ENCODE data around the gene APOL2.

APOL2 gene

GRCh38 chr22:36239401-36240171 is at the start of gene APOL2:
APOL2 (minus strand) TSS chr22:36239527; CDS start chr22:36233162, 6,365 bp downstream.
- Histone ChIP-seq H3K27me3 (no peaks in the 10 kb centered on the region), H3K27ac (peak within 1 kb of the TSS; percentile 63 to 90 (median 80)), H3K4me1 (peaks cover 29 to 43% (median 35%) of the 10 kb centered on the region in 10 experiments), H3K36me3 (peaks cover 0 to 24% (median 14%) of the 10 kb centered on the region in 11 experiments; a peak in 15 of 22 replicates), H3K9ac (peak within 1 kb of the TSS; percentile 75 to 88 (median 83)), H4K20me1 (peaks cover 0 to 16% (median 4%) of the 10 kb centered on the region in 11 experiments; a peak in 8 of 22 replicates), H3K4me2 (peak within 1 kb of the TSS; percentile 93 to 100 (median 97)), H3K4me3 (peak within 1 kb of the TSS; percentile 65 to 87 (median 76)), H3K9me3 (replicated peaks in 1 of 11) (peaks cover 0 to 21% (median 15%) of the 10 kb centered on the region in 11 experiments; a peak in 14 of 22 replicates)
- no peak for TF ChIP-seq Cebpa-rat (IDR thresholded peaks at IDR 0.05)

- H3K27ac ChIP-seq: peak overlapping the region in 4 of 11 experiments; percentile 18 to 56 (median 27); a peak in 2 of 22 replicates
- peak overlapping the region in 9 of 11 experiments; percentile 12 to 72 (median 49); a peak in 16 of 22 replicates for H3K4me2 ChIP-seq
- H3K9me3 ChIP-seq (replicated peaks in 1 of 11): peaks cover 0 to 32% (median 24%) of the 10 kb centered on the region in 11 experiments; a peak in 19 of 22 replicates
- peaks cover 55 to 95% (median 85%) of the 10 kb centered on the region in 11 experiments; a peak in 21 of 22 replicates for H4K20me1 ChIP-seq
- 0 out of 22 replicates have a peak overlapping the region, but pooled peaks of 4 of the 11 experiments have one; percentile 4 to 44 (median 15) for H3K9ac ChIP-seq
- TF ChIP-seq Cebpa-rat (IDR thresholded peaks at IDR 0.05): no peak
- H3K27me3 ChIP-seq: no peaks in the 10 kb centered on the region
- H3K4me3 ChIP-seq: no peak overlapping the region; a peak in 2 of 20 replicates
- H3K36me3 ChIP-seq: peaks cover 85 to 97% (median 93%) of the 10 kb centered on the region in 11 experiments
- H3K4me1 ChIP-seq: peaks cover 0 to 49% (median 34%) of the 10 kb centered on the region in 10 experiments; a peak in 17 of 20 replicates
These were observed 49.5 kb upstream of the APOL2 start for GRCh38 chr22:36288571-36289405.

- Histone ChIP-seq H3K4me3 (no peak overlapping the region), H3K4me1 (peaks cover 0 to 45% (median 34%) of the 10 kb centered on the region in 10 experiments; a peak in 17 of 20 replicates), H3K36me3 (peaks cover 85 to 97% (median 93%) of the 10 kb centered on the region in 11 experiments), H4K20me1 (peaks cover 57 to 95% (median 85%) of the 10 kb centered on the region in 11 experiments; a peak in 21 of 22 replicates), H3K9me3 (replicated peaks in 1 of 11) (peaks cover 0 to 24% (median 16%) of the 10 kb centered on the region in 11 experiments; a peak in 19 of 22 replicates), H3K27ac (no peak overlapping the region; a peak in 2 of 22 replicates), H3K4me2 (peak overlapping the region in 7 of 11 experiments; percentile 30 to 72 (median 64); a peak in 13 of 22 replicates), H3K27me3 (no peaks in the 10 kb centered on the region), H3K9ac (no peak overlapping the region)
- no peak for TF ChIP-seq Cebpa-rat (IDR thresholded peaks at IDR 0.05)
These were observed 48.7 kb upstream of the APOL2 start for GRCh38 chr22:36287881-36288515.

GRCh38 chr22:36286096-36286957 is 47.0 kb upstream of the APOL2 start:
- H3K4me3 ChIP-seq: no peak overlapping the region
- peaks cover 86 to 97% (median 93%) of the 10 kb centered on the region in 11 experiments for H3K36me3 ChIP-seq
- peak overlapping the region in 5 of 11 experiments; percentile 13 to 44 (median 26); a peak in 5 of 22 replicates for H3K27ac ChIP-seq
- peak overlapping the region in 5 of 11 experiments; percentile 19 to 72 (median 67); a peak in 5 of 22 replicates for H3K4me2 ChIP-seq
- TF ChIP-seq Cebpa-rat (IDR thresholded peaks at IDR 0.05): no peak
- peak overlapping the region in 2 of 11 experiments; percentile 3 to 40; a peak in 1 of 22 replicates for H3K9ac ChIP-seq
- peaks cover 0 to 48% (median 35%) of the 10 kb centered on the region in 10 experiments; a peak in 17 of 20 replicates for H3K4me1 ChIP-seq
- no peaks in the 10 kb centered on the region for H3K27me3 ChIP-seq
- peaks cover 0 to 7% (median 0%) of the 10 kb centered on the region in 11 experiments; a peak in 4 of 22 replicates for H3K9me3 ChIP-seq (replicated peaks in 1 of 11)
- peaks cover 43 to 95% (median 87%) of the 10 kb centered on the region in 11 experiments; a peak in 21 of 22 replicates for H4K20me1 ChIP-seq

- Histone ChIP-seq H3K4me2 (no peak overlapping the region), H3K4me1 (peaks cover 6 to 56% (median 39%) of the 10 kb centered on the region in 10 experiments; a peak in 19 of 20 replicates), H3K27ac (0 out of 22 replicates have a peak overlapping the region, but pooled peaks of 1 of the 11 experiments have one; percentile 26), H3K36me3 (peaks cover 91 to 100% (median 98%) of the 10 kb centered on the region in 11 experiments), H3K9me3 (replicated peaks in 1 of 11) (peaks cover 0 to 2% (median 0%) of the 10 kb centered on the region in 11 experiments; a peak in 3 of 22 replicates), H3K27me3 (no peaks in the 10 kb centered on the region), H3K4me3 (no peak overlapping the region), H4K20me1 (peaks cover 43 to 100% (median 95%) of the 10 kb centered on the region in 11 experiments; a peak in 21 of 22 replicates), H3K9ac (no peak overlapping the region; a peak in 1 of 22 replicates)
- TF ChIP-seq Cebpa-rat (IDR thresholded peaks at IDR 0.05): no peak
These were observed 46.2 kb upstream of the APOL2 start for GRCh38 chr22:36285545-36285944.

- no peaks in the 10 kb centered on the region for H3K9me3 ChIP-seq (replicated peaks in 1 of 11)
- peaks cover 91 to 100% (median 100%) of the 10 kb centered on the region in 11 experiments for H3K36me3 ChIP-seq
- no peak overlapping the region for H3K4me2 ChIP-seq
- no peak overlapping the region for H3K4me3 ChIP-seq
- peaks cover 43 to 100% (median 100%) of the 10 kb centered on the region in 11 experiments; a peak in 21 of 22 replicates for H4K20me1 ChIP-seq
- no peak for TF ChIP-seq Cebpa-rat (IDR thresholded peaks at IDR 0.05)
- no peak overlapping the region for H3K27ac ChIP-seq
- H3K27me3 ChIP-seq: no peaks in the 10 kb centered on the region
- H3K4me1 ChIP-seq: peaks cover 7 to 61% (median 42%) of the 10 kb centered on the region in 10 experiments
- no peak overlapping the region; a peak in 1 of 22 replicates for H3K9ac ChIP-seq
These were observed 45.7 kb upstream of the APOL2 start for GRCh38 chr22:36285017-36285416.

GRCh38 chr22:36284171-36284571 is 44.8 kb upstream of the APOL2 start:
- H3K4me3 ChIP-seq: no peak overlapping the region
- H3K4me2 ChIP-seq: no peak overlapping the region
- no peak overlapping the region for H3K9ac ChIP-seq
- H3K4me1 ChIP-seq: peaks cover 10 to 61% (median 42%) of the 10 kb centered on the region in 10 experiments
- no peak overlapping the region for H3K27ac ChIP-seq
- no peaks in the 10 kb centered on the region for H3K9me3 ChIP-seq (replicated peaks in 1 of 11)
- peaks cover 34 to 100% (median 100%) of the 10 kb centered on the region in 11 experiments; a peak in 21 of 22 replicates for H4K20me1 ChIP-seq
- no peak for TF ChIP-seq Cebpa-rat (IDR thresholded peaks at IDR 0.05)
- peaks cover 83 to 100% (median 99%) of the 10 kb centered on the region in 11 experiments for H3K36me3 ChIP-seq
- no peaks in the 10 kb centered on the region for H3K27me3 ChIP-seq
